Activated naive CD4-positive, alpha-beta T cell treated with anti-CD3 and anti-CD28 coated beads, Interleukin-2, amount 50 U/mL, for 24 hours (primary cell): ENCODE measurements around the gene DCTN5.
"Not testable (repeated sequence)": the region's sequence is repeated elsewhere in the genome, so short reads cannot be mapped to it uniquely, and the experiment has no call there.

Experiments
- H3K27ac Mint-ChIP-seq: one replicate; pipeline ENCODE4 v1.8.0; 2021; ENCODE audit warnings: mild to moderate bottlenecking, mixed read lengths
- H3K27me3 Mint-ChIP-seq: one replicate; pipeline ENCODE4 v1.8.0; 2021; ENCODE audit warnings: mixed read lengths
- H3K36me3 Mint-ChIP-seq: one replicate; pipeline ENCODE4 v1.8.0; 2021; ENCODE audit warnings: mixed read lengths
- H3K4me1 Mint-ChIP-seq: one replicate; pipeline ENCODE4 v1.8.0; 2021; ENCODE audit warnings: mixed read lengths
- H3K4me3 Mint-ChIP-seq: one replicate; pipeline ENCODE4 v1.8.0; 2021; ENCODE audit warnings: mild to moderate bottlenecking, mixed read lengths
- H3K9me3 Mint-ChIP-seq: one replicate; pipeline ENCODE4 v1.8.0; 2021; ENCODE audit warnings: mixed read lengths

Gene DCTN5

GRCh38 chr16:23700509-23700908 is 59.2 kb downstream of the DCTN5 start:
- Mint-ChIP-seq H3K27me3 (peaks cover 18% of the 10 kb centered on the region), H3K4me3 (no peak overlapping the region), H3K36me3 (peaks cover 3% of the 10 kb centered on the region), H3K27ac (no peak overlapping the region), H3K4me1 (no peaks in the 10 kb centered on the region), H3K9me3 (peaks cover 9% of the 10 kb centered on the region)

GRCh38 chr16:23701045-23701444 is 59.8 kb downstream of the DCTN5 start:
- peaks cover 18% of the 10 kb centered on the region for H3K27me3 Mint-ChIP-seq
- H3K27ac Mint-ChIP-seq, result no peak overlapping the region
- peaks cover 9% of the 10 kb centered on the region for H3K9me3 Mint-ChIP-seq
- peaks cover 3% of the 10 kb centered on the region for H3K36me3 Mint-ChIP-seq
- no peak overlapping the region for H3K4me3 Mint-ChIP-seq
- no peaks in the 10 kb centered on the region for H3K4me1 Mint-ChIP-seq

- H3K27me3 Mint-ChIP-seq, result peaks cover 18% of the 10 kb centered on the region
- H3K4me3 Mint-ChIP-seq, result no peak overlapping the region
- peaks cover 9% of the 10 kb centered on the region for H3K9me3 Mint-ChIP-seq
- peaks cover 3% of the 10 kb centered on the region for H3K36me3 Mint-ChIP-seq
- H3K27ac Mint-ChIP-seq, result no peak overlapping the region
- H3K4me1 Mint-ChIP-seq, result no peaks in the 10 kb centered on the region
Measured at GRCh38 chr16:23702951-23703350, 61.7 kb downstream of the DCTN5 start.

GRCh38 chr16:23704772-23705516 is 63.7 kb downstream of the DCTN5 start:
- H3K4me3 Mint-ChIP-seq, result no peak overlapping the region
- peaks cover 9% of the 10 kb centered on the region for H3K9me3 Mint-ChIP-seq
- H3K4me1 Mint-ChIP-seq, result no peaks in the 10 kb centered on the region
- no peak overlapping the region for H3K27ac Mint-ChIP-seq
- peaks cover 20% of the 10 kb centered on the region for H3K27me3 Mint-ChIP-seq
- H3K36me3 Mint-ChIP-seq, result peaks cover 3% of the 10 kb centered on the region

GRCh38 chr16:23705517-23705902 is 64.2 kb downstream of the DCTN5 start:
- no peak overlapping the region for H3K27ac Mint-ChIP-seq
- no peaks in the 10 kb centered on the region for H3K4me1 Mint-ChIP-seq
- no peak overlapping the region for H3K4me3 Mint-ChIP-seq
- H3K9me3 Mint-ChIP-seq, result peaks cover 9% of the 10 kb centered on the region
- H3K27me3 Mint-ChIP-seq, result peaks cover 21% of the 10 kb centered on the region
- peaks cover 3% of the 10 kb centered on the region for H3K36me3 Mint-ChIP-seq

- H3K4me1 Mint-ChIP-seq, result no peaks in the 10 kb centered on the region
- H3K4me3 Mint-ChIP-seq, result no peak overlapping the region
- peaks cover 3% of the 10 kb centered on the region for H3K36me3 Mint-ChIP-seq
- H3K27me3 Mint-ChIP-seq, result peaks cover 24% of the 10 kb centered on the region
- no peak overlapping the region for H3K27ac Mint-ChIP-seq
- peaks cover 9% of the 10 kb centered on the region for H3K9me3 Mint-ChIP-seq
Measured at GRCh38 chr16:23706439-23706838, 65.2 kb downstream of the DCTN5 start.

- no peak overlapping the region for H3K27ac Mint-ChIP-seq
- H3K4me3 Mint-ChIP-seq, result no peak overlapping the region
Measured at GRCh38 chr16:23709536-23709935, 68.3 kb downstream of the DCTN5 start.

GRCh38 chr16:23710008-23710407 is 68.7 kb downstream of the DCTN5 start:
- Mint-ChIP-seq H3K4me1 (no peaks in the 10 kb centered on the region), H3K4me3 (no peak overlapping the region), H3K27me3 (peaks cover 24% of the 10 kb centered on the region), H3K27ac (no peak overlapping the region), H3K9me3 (no peaks in the 10 kb centered on the region), H3K36me3 (peaks cover 2% of the 10 kb centered on the region)

More at GRCh38 chr16:23709536-23709935, 68.3 kb downstream of the DCTN5 start:
- Mint-ChIP-seq H3K4me1 (no peaks in the 10 kb centered on the region), H3K27me3 (peaks cover 21% of the 10 kb centered on the region), H3K9me3 (no peaks in the 10 kb centered on the region), H3K36me3 (peaks cover 2% of the 10 kb centered on the region)

- Mint-ChIP-seq H3K4me1 (no peaks in the 10 kb centered on the region), H3K36me3 (peaks cover 2% of the 10 kb centered on the region), H3K27ac (no peak overlapping the region), H3K9me3 (no peaks in the 10 kb centered on the region), H3K4me3 (no peak overlapping the region), H3K27me3 (peaks cover 20% of the 10 kb centered on the region)
Measured at GRCh38 chr16:23710504-23710903, 69.2 kb downstream of the DCTN5 start.

- Mint-ChIP-seq H3K36me3 (peaks cover 2% of the 10 kb centered on the region), H3K27me3 (peaks cover 22% of the 10 kb centered on the region), H3K4me3 (no peak overlapping the region), H3K4me1 (no peaks in the 10 kb centered on the region), H3K9me3 (no peaks in the 10 kb centered on the region), H3K27ac (no peak overlapping the region)
Measured at GRCh38 chr16:23711785-23712184, 70.5 kb downstream of the DCTN5 start.

GRCh38 chr16:23712976-23713375 is 71.7 kb downstream of the DCTN5 start, which contains the start of gene ERN2:
ERN2 (minus strand) TSS chr16:23713222; CDS start chr16:23713187, 35 bp downstream.
- Mint-ChIP-seq H3K4me1 (no peaks in the 10 kb centered on the region), H3K27me3 (peaks cover 25% of the 10 kb centered on the region), H3K36me3 (peaks cover 2% of the 10 kb centered on the region), H3K4me3 (no peak within 1 kb of the TSS), H3K9me3 (no peaks in the 10 kb centered on the region), H3K27ac (no peak within 1 kb of the TSS)

- peaks cover 4% of the 10 kb centered on the region for H3K9me3 Mint-ChIP-seq
- H3K27me3 Mint-ChIP-seq, result peaks cover 23% of the 10 kb centered on the region
Measured at GRCh38 chr16:23716484-23716883, 75.2 kb downstream of the DCTN5 start.

GRCh38 chr16:23722613-23723240 is 81.5 kb downstream of the DCTN5 start:
- H3K36me3 Mint-ChIP-seq, H3K4me3 Mint-ChIP-seq, H3K4me1 Mint-ChIP-seq, H3K9me3 Mint-ChIP-seq, H3K27ac Mint-ChIP-seq: not testable (repeated sequence)
- H3K27me3 Mint-ChIP-seq, result peaks cover 15% of the 10 kb centered on the region

More at GRCh38 chr16:23716484-23716883, 75.2 kb downstream of the DCTN5 start:
- H3K36me3 Mint-ChIP-seq, result peaks cover 2% of the 10 kb centered on the region
- no peaks in the 10 kb centered on the region for H3K4me1 Mint-ChIP-seq
- no peak overlapping the region for H3K4me3 Mint-ChIP-seq
- H3K27ac Mint-ChIP-seq, result no peak overlapping the region

GRCh38 chr16:23724096-23724784 is 83.0 kb downstream of the DCTN5 start:
- Mint-ChIP-seq H3K36me3 (peaks cover 6% of the 10 kb centered on the region), H3K27ac (no peak overlapping the region), H3K4me1 (peaks cover 4% of the 10 kb centered on the region), H3K27me3 (peaks cover 15% of the 10 kb centered on the region), H3K9me3 (peaks cover 10% of the 10 kb centered on the region), H3K4me3 (no peak overlapping the region)

GRCh38 chr16:23724785-23725131 is 83.5 kb downstream of the DCTN5 start:
- H3K4me1 Mint-ChIP-seq, result peaks cover 4% of the 10 kb centered on the region
- peaks cover 10% of the 10 kb centered on the region for H3K9me3 Mint-ChIP-seq
- H3K27me3 Mint-ChIP-seq, result peaks cover 15% of the 10 kb centered on the region
- H3K36me3 Mint-ChIP-seq, result peaks cover 6% of the 10 kb centered on the region
- H3K27ac Mint-ChIP-seq, result no peak overlapping the region
- no peak overlapping the region for H3K4me3 Mint-ChIP-seq

GRCh38 chr16:23726710-23727109 is 85.4 kb downstream of the DCTN5 start:
- H3K4me3 Mint-ChIP-seq, result no peak overlapping the region
- H3K36me3 Mint-ChIP-seq, result peaks cover 6% of the 10 kb centered on the region
- peaks cover 5% of the 10 kb centered on the region for H3K9me3 Mint-ChIP-seq
- H3K27me3 Mint-ChIP-seq, result peaks cover 11% of the 10 kb centered on the region
- no peak overlapping the region for H3K27ac Mint-ChIP-seq
- H3K4me1 Mint-ChIP-seq, result peaks cover 4% of the 10 kb centered on the region
